NCI-H1694 (cell line): ENCODE measurements around the gene TPGS1.

ENCODE experiments used
- DNase-seq: peaks from one replicate; lab custom pipeline; 2025; lab: John Stamatoyannopoulos, UW

Gene TPGS1

GRCh38 chr19:539429-540030 is 32.2 kb downstream of the TPGS1 start:
- no peak for DNase-seq

- no peak for DNase-seq
These were observed 33.8 kb downstream of the TPGS1 start for GRCh38 chr19:540867-541637.

GRCh38 chr19:541699-542098 is 34.4 kb downstream of the TPGS1 start:
- no peak for DNase-seq

GRCh38 chr19:542173-542866 is 35.0 kb downstream of the TPGS1 start:
- DNase-seq: no peak

GRCh38 chr19:543910-544608 is 36.8 kb downstream of the TPGS1 start, which contains the start of gene GZMM:
Gene GZMM, plus strand, starts transcription at chr19:544053. Its CDS starts 19 bp downstream, at chr19:544072.
- no peak for DNase-seq

- no peak for DNase-seq
These were observed 39.8 kb downstream of the TPGS1 start for GRCh38 chr19:547117-547516.

- DNase-seq: no peak
These were observed 40.8 kb downstream of the TPGS1 start for GRCh38 chr19:547836-548720.

GRCh38 chr19:548886-549830 is 41.9 kb downstream of the TPGS1 start:
- DNase-seq: no peak

- DNase-seq: no peak
These were observed 47.5 kb downstream of the TPGS1 start for GRCh38 chr19:554817-555216.

- DNase-seq: no peak
These were observed 48.1 kb downstream of the TPGS1 start for GRCh38 chr19:555474-555808.

GRCh38 chr19:556611-557382 is 49.5 kb downstream of the TPGS1 start:
- no peak for DNase-seq

GRCh38 chr19:558770-559439 is 51.6 kb downstream of the TPGS1 start:
- no peak for DNase-seq

- no peak for DNase-seq
These were observed 52.8 kb downstream of the TPGS1 start for GRCh38 chr19:560121-560520.

GRCh38 chr19:566403-566802 is 59.1 kb downstream of the TPGS1 start:
- no peak for DNase-seq

GRCh38 chr19:566844-567243 is 59.5 kb downstream of the TPGS1 start:
- DNase-seq: no peak

- no peak for DNase-seq
These were observed 60.1 kb downstream of the TPGS1 start for GRCh38 chr19:567296-567900.
